Hepatocyte (in vitro differentiated cells): Measurements from ENCODE around the gene RPS15.

ENCODE experiments used
- CTCF ChIP-seq: fragments of 200-600 bp; sonication (generic); IDR thresholded peaks from 2 replicates; pipeline ENCODE4 v1.5.1; 2016; ENCODE audit warnings: antibody characterized with exemption, mild to moderate bottlenecking; ENCODE audit not compliant: poor library complexity
- EZH2 ChIP-seq: fragments of 200-600 bp; sonication (generic); IDR thresholded peaks from 2 replicates; pipeline ENCODE4 v1.6.1; 2016; ENCODE audit warnings: antibody characterized with exemption, mild to moderate bottlenecking, borderline replicate concordance

- TF ChIP-seq CTCF (no peak), EZH2 (no peak)
Observed at GRCh38 chr19:1428738-1429391, 9.3 kb upstream of the RPS15 start.
